Nephron progenitor cell (in vitro differentiated cells): ENCODE results near the gene NCAPG2.

ENCODE experiments used
- DNase-seq: peaks from one replicate; pipeline ENCODE4 v3.0.0; 2021
- H3K27ac Mint-ChIP-seq: 2 replicates; pipeline ENCODE4 v1.8.0; 2021; ENCODE audit warnings: mild to moderate bottlenecking, moderate library complexity, mixed read lengths
- H3K27me3 Mint-ChIP-seq: 2 replicates; pipeline ENCODE4 v1.8.0; 2021; ENCODE audit warnings: mild to moderate bottlenecking, low read depth, mixed read lengths; ENCODE audit not compliant: poor library complexity
- H3K36me3 Mint-ChIP-seq: 2 replicates; pipeline ENCODE4 v1.8.0; 2021; ENCODE audit warnings: low read depth, mixed read lengths
- H3K4me1 Mint-ChIP-seq: 2 replicates; pipeline ENCODE4 v1.8.0; 2021; ENCODE audit warnings: mixed read lengths
- H3K4me3 Mint-ChIP-seq: 2 replicates; pipeline ENCODE4 v1.8.0; 2021; ENCODE audit warnings: mild to moderate bottlenecking, moderate library complexity, mixed read lengths
- H3K9me3 Mint-ChIP-seq: 2 replicates; pipeline ENCODE4 v1.8.0; 2021; ENCODE audit warnings: mild to moderate bottlenecking, moderate library complexity, mixed read lengths
- TF ChIP-seq, protein P1 (sequence below): fragments of 200-600 bp; sonication (generic); IDR thresholded peaks from 2 replicates; pipeline ENCODE4 v1.5.0; 2021; ENCODE audit warnings: antibody characterized with exemption

Gene NCAPG2

DNA sequence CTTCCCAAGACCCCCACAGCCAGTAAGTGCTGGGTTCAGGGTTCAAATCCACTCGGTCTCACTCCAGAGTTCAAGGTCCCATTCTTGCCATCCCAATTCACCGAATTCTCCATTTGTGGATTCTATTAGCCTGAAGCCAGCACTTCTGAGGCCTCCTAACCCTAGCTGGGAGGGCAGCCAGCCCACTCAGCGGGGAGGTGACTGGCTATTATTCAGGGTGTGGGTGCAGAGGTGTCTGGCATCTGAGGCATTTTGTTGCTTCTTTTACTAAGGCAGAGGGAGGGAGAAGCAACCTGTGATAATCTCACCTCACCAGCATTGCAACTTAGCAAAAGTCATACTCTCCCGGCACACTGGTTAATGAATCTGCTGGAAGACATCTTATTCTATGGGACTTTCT is 108.3 kb downstream of the NCAPG2 start:
- TF ChIP-seq, protein P1, sequence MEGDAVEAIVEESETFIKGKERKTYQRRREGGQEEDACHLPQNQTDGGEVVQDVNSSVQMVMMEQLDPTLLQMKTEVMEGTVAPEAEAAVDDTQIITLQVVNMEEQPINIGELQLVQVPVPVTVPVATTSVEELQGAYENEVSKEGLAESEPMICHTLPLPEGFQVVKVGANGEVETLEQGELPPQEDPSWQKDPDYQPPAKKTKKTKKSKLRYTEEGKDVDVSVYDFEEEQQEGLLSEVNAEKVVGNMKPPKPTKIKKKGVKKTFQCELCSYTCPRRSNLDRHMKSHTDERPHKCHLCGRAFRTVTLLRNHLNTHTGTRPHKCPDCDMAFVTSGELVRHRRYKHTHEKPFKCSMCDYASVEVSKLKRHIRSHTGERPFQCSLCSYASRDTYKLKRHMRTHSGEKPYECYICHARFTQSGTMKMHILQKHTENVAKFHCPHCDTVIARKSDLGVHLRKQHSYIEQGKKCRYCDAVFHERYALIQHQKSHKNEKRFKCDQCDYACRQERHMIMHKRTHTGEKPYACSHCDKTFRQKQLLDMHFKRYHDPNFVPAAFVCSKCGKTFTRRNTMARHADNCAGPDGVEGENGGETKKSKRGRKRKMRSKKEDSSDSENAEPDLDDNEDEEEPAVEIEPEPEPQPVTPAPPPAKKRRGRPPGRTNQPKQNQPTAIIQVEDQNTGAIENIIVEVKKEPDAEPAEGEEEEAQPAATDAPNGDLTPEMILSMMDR = no peak
- no peaks in the 10 kb centered on the region for H3K4me1 Mint-ChIP-seq
- H3K27me3 Mint-ChIP-seq = peaks cover 14% of the 10 kb centered on the region
- H3K36me3 Mint-ChIP-seq = no peaks in the 10 kb centered on the region
- H3K9me3 Mint-ChIP-seq = peaks cover 5% of the 10 kb centered on the region
- H3K4me3 Mint-ChIP-seq = no peak overlapping the region
- H3K27ac Mint-ChIP-seq = no peak overlapping the region
- DNase-seq = no peak

DNA sequence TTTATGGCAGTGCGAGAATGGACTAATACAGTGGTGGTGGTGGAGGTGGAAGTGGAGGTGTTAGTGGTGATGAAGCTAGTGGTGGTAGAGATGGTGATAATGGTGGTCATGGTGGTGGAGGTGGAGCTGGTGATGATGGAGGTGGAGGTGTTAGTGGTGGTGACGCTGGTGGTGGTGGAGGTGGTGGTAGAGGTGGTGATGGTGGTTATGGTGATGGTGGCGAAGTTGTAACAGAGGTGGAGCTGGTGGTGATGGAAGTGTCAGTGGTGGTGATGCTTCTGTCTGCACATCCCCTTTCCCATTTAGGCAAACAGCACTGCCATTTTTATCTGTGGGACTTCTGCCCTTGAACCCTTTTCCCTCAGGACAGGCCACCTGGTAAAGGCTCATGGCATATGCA is 109.5 kb downstream of the NCAPG2 start:
- no peak for DNase-seq
- Mint-ChIP-seq H3K9me3 (peaks cover 5% of the 10 kb centered on the region), H3K4me1 (no peaks in the 10 kb centered on the region), H3K27me3 (peaks cover 25% of the 10 kb centered on the region), H3K4me3 (no peak overlapping the region), H3K27ac (no peak overlapping the region), H3K36me3 (no peaks in the 10 kb centered on the region)
- TF ChIP-seq, protein P1 = no peak

DNA sequence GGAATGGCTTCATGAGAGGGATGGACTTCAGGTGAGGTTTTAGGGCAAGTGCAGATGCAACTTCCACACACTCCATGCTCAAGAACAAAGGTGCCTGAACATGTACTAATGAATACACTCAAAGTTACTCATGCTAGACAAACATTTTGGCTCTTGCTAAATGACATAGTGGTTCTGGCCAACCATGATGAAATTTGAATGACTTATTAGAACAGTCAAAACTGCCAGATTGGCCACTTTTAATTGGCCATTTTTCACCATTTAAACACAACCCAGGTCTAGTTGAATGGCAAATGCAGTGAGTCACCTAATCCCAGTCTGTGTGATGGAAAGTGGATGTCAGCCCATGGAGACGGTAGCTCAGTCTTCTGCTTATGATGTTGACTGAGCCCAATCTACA is 112.1 kb downstream of the NCAPG2 start:
- H3K9me3 Mint-ChIP-seq = peaks cover 5% of the 10 kb centered on the region
- H3K4me3 Mint-ChIP-seq = no peak overlapping the region
- peaks cover 41% of the 10 kb centered on the region for H3K27me3 Mint-ChIP-seq
- H3K4me1 Mint-ChIP-seq = no peaks in the 10 kb centered on the region
- TF ChIP-seq, protein P1 = no peak
- no peaks in the 10 kb centered on the region for H3K36me3 Mint-ChIP-seq
- H3K27ac Mint-ChIP-seq = no peak overlapping the region
- no peak for DNase-seq

DNA sequence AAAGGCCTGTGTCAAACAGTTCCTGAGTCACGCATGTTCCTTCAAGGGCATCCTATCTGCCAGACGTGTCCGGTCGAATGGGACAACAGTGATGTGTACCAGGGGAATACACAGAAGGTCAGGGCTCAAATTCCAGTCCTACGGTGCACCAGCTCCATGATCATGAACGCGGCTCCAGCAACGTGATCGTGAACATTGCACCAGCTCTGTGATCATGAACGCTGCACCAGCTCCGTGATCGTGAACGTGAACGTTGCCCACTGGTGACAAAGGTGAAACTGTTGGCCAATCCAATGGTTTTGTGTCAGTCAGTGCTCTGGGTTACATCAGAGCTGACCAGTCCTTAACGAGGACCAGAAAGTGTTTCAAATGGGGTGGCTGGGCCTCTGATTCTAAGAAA is 112.7 kb downstream of the NCAPG2 start:
- H3K4me3 Mint-ChIP-seq = no peak overlapping the region
- H3K27ac Mint-ChIP-seq = no peak overlapping the region
- no peak for DNase-seq
- H3K9me3 Mint-ChIP-seq = peaks cover 5% of the 10 kb centered on the region
- no peaks in the 10 kb centered on the region for H3K36me3 Mint-ChIP-seq
- peaks cover 41% of the 10 kb centered on the region for H3K27me3 Mint-ChIP-seq
- H3K4me1 Mint-ChIP-seq = no peaks in the 10 kb centered on the region
- TF ChIP-seq, protein P1 = no peak

DNA sequence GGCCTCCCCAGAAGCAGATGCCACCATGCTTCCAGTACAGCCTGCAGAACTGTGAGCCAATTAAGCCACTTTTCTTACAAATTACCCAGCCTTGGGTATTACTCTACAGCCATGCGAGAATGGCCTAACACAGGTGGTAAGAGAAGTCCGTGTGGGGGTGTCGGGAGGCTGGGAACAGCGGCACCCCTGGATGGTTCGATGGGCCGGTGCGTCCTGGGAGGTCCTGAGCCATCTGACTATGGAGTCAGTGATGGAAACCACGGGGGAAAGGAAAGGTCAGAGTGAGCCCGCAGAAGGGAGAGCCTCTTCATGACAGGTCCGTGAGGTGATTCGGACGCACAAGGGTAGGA is 114.4 kb downstream of the NCAPG2 start:
- H3K27ac Mint-ChIP-seq = no peak overlapping the region
- peaks cover 56% of the 10 kb centered on the region for H3K27me3 Mint-ChIP-seq
- H3K36me3 Mint-ChIP-seq = no peaks in the 10 kb centered on the region
- H3K4me1 Mint-ChIP-seq = no peaks in the 10 kb centered on the region
- no peaks in the 10 kb centered on the region for H3K9me3 Mint-ChIP-seq
- TF ChIP-seq, protein P1 = no peak
- H3K4me3 Mint-ChIP-seq = no peak overlapping the region
- no peak for DNase-seq

DNA sequence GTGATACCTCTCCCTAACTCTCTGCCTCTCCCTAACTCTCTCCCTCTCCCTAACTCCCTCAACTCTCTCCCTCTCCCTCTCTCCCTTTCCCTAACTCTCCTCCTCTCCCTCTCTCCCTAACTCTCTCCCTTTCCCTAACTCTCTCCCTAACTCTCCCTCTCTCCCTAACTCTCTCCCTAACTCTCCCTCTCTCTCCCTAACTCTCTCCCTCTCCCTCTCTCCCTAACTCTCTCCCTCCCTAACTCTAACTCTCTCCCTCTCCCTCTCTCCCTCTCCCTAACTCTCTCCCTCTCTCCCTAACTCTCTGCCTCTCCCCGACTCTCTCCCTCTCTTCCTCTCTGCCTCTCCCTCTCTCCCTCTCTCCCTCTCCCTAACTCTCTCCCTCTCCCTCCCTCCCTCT is 115.0 kb downstream of the NCAPG2 start:
- H3K27me3 Mint-ChIP-seq = peaks cover 61% of the 10 kb centered on the region
- no peaks in the 10 kb centered on the region for H3K9me3 Mint-ChIP-seq

More for the DNA sequence above, 115.0 kb downstream of the NCAPG2 start:
- H3K27ac Mint-ChIP-seq = no peak overlapping the region
- TF ChIP-seq, protein P1 = no peak
- no peaks in the 10 kb centered on the region for H3K4me1 Mint-ChIP-seq
- no peak for DNase-seq
- no peaks in the 10 kb centered on the region for H3K36me3 Mint-ChIP-seq
- H3K4me3 Mint-ChIP-seq = no peak overlapping the region
